Stimulated activated CD4-positive, alpha-beta T cell treated with anti-CD3 and anti-CD28 coated beads, Interleukin-4, amount 100 ng/mL, for 4 hours (primary cell): ENCODE measurements around the gene HNRNPAB.
"Not testable (repeated sequence)": the region's sequence is repeated elsewhere in the genome, so short reads cannot be mapped to it uniquely, and the experiment has no call there.

Experiments
- DNase-seq, 2 experiments: peaks; one replicate each; pipeline ENCODE4 v3.0.0-alpha.2; 2020

HNRNPAB gene

DNA sequence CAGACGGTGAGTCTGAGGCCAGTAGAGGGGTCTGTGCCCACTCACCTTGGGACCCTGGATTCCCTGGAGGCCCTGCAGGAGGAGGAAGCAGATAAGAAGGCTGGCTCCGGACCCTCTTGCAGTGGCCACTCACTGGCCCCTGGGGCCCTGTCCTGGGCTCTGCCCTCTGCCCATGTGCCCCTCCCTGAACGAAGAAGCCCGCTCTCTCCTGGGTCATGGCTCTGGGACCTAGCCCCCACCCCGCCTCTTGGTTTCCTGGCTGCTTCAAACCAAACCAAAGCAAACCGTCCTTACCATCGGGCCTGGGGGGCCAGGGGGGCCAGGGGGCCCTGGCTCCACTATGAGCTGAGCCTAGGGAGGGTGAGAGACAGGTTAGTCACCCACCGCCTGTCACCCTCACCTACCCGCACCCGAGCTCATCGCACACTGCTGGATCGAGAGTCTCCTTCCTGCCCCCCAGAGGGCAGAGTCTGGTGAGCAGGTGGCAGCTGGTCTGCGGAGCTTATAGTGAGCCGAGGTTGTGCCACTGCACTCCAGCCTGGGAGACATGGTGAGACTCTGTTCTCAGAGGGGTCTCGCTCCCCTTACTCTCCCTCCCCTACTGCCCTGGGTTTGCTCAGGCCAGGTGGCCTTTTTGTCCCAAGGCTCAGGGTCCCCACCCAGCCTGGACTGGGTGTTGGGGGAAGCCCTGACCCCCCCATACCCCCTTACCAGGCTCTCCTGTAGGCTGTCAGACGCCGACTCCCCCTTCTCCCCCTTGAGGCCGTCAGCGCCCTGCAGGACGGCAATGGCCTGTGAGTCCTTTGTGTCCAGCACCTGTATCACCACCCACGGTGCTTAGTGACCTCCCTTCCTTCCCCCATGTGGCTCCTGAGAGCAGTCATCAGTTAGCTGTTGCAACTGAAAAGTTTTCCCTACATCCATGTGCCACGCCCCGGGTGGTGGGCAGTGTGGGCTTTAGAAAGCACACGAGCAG lies 43.4 kb downstream of the HNRNPAB start:
- DNase-seq, result no peak

DNA sequence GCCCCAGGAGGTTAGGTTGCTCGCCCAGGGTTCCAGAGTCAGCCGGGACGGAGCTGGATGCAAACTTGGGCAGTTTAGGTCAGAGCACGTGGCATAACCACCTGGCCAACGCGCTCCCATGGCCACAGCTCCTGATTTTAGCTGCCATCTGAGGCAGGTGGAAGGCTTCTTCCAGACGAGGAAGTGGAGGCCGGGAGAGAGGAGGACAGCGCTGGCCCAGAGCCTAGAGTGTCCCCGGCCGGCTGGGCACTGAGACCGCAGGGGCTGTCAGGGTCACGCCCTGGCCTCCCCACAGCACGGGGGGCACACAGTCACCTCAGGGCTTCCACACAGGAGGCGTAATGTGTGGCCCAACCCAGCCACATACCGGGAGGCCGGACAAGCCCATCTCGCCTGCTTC lies 44.4 kb downstream of the HNRNPAB start:
- DNase-seq, result no peak

DNA sequence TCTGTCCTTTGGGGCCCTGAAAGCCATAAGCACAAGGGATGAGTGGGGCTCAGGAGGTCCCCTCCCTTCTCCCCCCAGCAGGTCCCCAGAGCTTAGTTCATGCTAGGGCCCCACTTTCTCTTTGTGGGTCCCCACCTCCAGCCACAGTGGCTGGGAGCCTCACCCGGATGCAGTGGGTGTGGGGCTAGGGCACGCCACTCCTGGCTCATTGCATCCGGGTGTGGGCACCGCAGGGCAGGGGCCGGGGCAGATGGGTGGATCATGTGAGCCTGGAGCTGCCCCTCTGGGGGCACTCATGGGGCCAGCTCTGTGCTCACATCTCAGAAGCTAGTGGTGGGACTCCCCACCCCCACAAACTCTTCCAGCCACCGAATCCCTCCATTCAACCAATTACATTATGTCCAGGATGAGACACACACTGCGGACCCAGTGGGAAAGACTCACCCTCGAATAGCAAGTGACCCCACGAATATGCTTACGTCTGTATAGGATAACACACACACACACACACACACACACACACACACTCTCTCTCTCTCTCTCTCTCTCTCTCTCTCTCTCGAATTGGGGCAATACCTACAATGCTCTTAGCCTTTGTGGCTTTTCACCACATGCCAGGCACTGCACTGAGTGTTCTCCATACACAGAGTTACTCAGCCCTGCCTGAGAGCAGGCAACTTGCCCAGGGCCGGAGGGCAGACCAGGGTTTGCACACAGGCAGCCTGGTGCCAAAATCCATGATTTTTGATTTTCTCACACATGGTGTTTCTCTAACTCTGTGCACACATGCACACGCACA lies 45.1 kb downstream of the HNRNPAB start:
- no peak for DNase-seq

DNA sequence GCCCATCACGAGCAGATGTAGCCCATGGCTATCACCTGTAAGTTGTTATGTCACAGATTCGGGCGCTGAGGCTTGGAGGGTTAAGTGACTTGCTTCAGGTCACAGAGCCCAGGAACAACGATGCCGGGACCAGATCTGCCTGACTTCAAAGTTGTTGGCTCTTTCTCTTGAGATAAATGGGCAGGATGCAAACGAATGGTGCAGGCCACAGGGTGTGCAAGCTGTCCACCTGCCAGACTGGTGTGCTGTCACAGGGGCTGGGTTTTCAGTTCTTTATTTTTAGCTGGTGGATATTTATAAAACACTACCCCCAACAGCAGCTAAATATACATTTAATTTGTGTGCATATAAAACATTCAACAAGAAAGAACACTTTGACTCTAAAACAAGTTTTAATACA lies 45.9 kb downstream of the HNRNPAB start:
- DNase-seq, result no peak

DNA sequence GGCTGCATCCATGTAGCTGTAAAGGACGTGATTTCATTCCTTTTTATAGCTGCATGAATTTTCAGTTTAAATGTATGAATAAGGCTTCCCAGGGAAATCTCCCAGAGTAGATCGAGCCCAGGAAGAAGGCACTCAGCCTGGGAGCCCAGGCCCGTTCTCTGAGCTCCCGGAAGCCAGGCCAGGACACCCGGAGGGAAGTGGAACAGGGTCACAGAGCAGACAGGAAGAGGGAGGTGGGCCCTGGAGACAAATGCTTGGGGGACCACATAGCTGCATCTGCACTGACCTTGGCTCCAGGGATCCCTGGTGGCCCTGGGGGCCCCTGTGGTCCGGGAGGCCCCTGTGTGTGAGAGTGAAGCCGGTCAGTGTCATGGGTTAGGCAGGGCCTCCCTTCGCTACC lies 47.9 kb downstream of the HNRNPAB start:
- no peak for DNase-seq

DNA sequence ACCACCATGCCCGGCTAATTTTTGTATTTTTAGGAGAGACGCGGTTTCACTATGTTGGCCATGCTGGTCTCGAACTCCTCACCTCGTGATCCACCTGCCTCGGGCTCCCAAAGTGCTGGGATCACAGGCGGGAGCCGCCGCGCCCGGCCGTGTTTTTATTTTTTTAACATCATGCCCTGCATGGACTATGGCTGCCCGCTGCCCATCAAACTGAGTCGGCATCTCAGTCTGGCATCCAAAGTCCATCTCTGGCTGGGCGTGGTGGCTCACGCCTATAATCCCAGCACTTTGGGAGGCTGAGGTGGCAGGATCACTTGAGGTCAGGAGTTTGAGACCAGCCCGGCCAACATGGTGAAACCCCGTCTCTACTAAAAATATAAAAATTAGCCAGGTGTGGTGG lies 49.3 kb downstream of the HNRNPAB start:
- not testable (repeated sequence) for DNase-seq

DNA sequence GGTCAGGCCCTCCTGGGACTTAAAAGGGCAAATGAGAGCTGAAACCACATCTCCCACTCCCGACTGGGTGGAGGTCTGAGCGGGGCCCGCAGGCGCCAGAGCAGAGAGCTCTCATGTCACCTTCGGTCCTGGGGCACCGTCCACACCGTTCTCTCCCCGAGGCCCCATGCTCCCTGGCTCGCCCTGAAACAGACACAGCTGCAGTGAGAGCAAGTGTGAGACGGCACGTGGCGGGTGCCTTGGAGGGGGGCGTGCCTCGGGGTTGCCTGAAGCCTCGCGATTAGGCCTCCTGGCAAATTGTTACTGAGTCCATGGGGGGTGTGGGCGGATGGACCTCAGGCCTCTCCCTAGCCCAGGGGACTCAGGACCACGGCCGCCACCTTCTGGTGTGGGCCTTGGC lies 52.4 kb downstream of the HNRNPAB start:
- DNase-seq, result no peak

DNA sequence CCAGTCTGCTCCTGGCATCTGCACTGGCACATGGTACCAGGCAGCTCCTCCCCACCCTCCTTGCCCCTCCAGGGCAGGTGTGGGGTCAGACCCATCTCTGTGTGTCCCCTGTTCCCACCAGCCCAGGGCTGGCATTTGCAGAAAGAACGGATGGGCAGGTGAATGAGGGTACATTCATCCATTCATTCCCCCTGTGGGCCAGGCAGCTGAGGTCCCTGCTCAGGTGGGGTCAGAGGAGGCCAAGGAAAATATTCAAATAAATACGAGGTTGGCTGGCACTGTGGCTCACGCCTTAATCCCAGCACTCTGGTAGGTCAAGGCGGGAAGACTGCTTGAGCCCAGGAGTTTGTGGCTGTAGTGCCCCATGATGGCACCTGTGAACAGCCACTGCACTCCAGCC lies 53.3 kb downstream of the HNRNPAB start:
- DNase-seq, result no peak

DNA sequence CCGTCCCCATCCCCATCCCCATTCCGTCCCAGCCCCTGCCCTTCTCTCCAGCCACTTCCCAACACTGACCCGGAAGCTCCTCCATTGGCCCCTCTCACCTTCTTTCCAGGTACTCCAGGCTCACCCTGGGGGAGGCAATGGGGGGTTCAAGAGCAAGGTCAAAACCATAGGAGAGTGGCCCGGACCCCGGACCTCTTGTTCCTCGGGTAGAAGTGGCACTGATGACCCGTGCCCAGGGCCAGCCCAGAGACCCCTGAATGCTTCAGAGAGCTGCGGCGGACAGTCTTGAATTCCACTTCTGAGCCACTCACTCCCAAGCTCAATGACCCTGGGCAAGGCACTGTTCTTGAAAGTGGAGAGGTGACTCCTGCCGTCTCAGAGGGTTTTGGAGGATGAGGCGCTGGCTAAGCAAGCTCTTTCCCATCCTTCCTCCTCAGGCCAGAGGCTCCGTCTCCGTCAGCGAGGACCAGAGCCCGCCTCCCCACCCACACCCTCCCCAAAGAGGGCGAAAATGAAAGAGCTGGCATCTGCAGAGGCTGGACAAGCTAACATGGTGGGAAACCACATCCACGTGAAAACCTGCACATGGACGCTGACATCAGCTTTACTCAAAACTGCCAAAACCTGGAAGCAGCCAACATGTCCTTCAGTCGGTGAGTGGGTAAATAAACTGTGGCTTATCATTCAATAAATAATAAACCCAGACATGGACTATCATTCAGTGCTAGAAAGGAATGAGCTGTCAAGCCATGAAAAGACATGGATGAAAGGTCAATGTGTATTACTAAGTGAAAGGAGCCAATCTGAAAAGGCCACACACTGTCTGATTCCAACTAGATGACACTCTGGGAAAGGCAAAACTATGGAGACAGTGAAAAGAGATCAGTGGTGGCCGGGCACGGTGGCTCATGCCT lies 55.5 kb downstream of the HNRNPAB start:
- no peak for DNase-seq
